A172 (cell line): ENCODE results near the gene MYO7B. TPM values are rescaled to one million over a fixed set of nuclear protein-coding genes. Genes with fewer than 3 reads are reported as not detected.
A peak's percentile ranks its signal among the peaks of the same experiment; 100 is the strongest.
"Not testable (repeated sequence)": the region's sequence is repeated elsewhere in the genome, so short reads cannot be mapped to it uniquely, and the experiment has no call there.

ENCODE experiments used
- DNase-seq: peaks from one replicate; pipeline ENCODE4 v3.0.0-alpha.2; 2015; ENCODE audit warnings: low spot score
- total RNA-seq: library from RNA; depleted of rRNA; stranded (reverse); fragments of >200 nt; shearing (Covaris generic); gene quantifications from 2 replicates; pipeline ENCODE4 v1.2.3, GENCODE V29; 2014

MYO7B gene
- total RNA-seq, 1 experiment from 2014 or later = 6.1 TPM

DNA sequence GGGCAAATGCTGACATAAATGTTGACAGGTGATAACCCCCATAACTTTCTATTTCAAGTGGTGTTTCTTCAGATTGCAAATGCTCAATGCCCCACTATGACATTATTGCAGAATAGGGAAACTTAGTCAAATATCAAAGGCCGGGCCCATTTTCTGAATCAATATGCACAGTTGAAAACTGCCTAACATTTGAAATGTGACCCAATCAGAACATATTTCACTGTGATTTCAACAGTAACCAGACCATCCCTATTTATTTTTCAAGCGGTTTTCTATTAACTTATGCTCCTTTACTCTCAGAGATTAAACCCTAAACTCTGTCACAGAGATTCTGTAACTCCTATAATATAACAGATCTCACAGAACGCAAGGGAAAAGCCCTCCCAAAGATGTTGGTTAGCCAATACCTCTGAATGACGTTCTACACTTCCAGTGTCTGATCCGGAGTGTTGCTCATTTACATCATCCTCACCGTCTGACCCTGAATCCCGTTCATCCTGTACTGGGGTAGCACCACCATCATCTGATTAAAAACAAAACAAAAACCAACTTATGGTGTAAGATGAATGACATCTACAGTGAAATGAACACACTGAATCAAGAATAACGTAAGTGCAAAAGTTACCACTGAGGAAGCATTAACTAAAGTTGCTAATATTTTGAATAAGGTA, 12.1 kb upstream of the MYO7B start:
- DNase-seq = no peak

DNA sequence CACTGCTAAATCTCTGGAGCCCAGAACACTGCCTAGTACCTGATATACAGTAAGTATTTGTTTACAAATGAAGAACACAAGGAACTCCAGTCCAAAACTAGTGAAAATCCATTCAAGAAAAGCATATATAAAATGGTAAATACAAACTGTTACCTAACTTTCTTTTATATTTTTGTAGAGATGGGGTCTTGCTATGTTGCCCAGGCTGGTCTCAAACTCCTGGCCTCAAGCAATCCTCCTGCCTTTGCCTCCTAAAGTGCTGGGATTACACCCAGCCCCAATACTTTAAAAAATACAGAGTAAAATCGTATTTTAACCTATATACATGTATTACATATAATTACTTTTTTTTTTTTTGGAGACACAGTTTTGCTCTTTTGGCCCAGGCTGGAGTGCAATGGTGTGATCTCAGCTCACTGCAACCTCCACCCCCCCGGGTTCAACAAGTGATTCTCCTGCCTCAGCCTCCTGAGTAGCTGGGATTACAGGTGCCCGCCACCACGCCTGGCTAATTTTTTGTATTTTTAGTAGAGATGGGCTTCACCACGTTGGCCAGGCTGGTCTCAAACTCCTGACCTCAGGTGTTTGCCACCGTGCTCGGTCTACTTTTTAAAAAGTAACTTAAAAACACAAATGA, 11.2 kb upstream of the MYO7B start:
- not testable (repeated sequence) for DNase-seq

DNA sequence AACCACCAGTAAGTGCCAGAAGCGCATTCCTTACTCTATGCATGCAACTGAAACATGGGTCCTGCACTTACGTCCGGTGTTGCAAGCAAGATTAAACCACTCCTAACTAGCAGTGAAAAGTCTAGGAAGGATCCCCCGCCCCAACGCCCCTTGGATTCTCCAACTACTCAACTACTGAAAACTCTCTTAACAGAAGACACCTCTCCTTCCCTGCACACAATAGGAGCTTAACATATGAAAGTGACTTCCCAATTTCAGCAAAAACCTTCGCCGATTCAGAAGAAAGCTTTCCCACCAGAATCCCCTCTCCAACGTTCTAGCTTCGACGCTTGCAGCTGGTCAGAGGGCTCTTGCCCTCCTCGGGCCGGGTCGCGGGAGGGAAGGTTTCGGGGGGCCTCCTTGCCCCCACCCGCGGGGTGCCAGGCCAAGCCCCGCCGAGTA, 9.8 kb upstream of the MYO7B start:
- peak; percentile 60 for DNase-seq

DNA sequence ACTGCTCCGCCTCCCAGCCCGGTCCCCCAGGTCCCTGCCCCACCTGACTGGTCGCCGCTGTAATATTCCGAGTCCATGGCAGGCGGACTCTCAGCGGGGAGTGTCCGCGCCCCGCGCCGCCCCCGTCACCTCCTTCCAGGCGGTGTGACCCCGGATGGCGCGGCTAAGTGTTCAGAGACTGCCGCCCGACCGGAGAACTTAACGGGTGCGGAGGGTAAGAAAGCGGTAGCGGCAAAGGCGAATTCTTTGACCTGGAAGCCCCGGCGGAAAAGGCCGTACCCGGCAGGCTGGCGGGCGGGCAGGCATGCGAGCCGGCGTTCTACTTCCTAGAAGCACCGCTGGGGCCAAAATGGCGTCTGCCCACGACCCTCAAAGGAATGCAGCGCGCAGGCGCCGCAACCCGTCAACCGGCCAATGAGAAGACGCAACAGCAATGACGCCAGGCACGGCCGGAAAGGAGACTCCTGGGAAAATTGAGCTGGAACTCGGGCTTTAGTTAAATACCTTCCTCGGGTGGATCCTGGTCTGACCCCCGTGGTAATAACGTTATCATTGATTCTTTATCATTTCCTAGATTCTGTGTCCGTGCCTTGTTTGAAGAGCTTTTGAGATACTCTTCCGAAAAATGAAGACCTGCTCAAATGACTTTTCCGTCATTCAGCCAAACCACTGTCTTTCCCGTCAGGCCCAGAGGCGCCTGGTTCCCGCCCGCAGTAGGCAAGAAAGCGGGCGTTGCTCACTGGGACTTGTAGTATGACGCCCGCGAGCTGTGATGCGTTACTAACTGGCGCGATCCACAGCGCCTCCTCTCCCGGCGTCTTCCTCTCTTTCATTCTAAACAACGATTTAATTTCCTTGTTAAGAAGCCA, 9.1 kb upstream of the MYO7B start, which contains the start of gene IWS1:
TSS of gene IWS1 (minus strand) at position 358 of the 869 bp plus-strand sequence. CDS start at position 77, 281 bp downstream.
- DNase-seq = peak; percentile 96

DNA sequence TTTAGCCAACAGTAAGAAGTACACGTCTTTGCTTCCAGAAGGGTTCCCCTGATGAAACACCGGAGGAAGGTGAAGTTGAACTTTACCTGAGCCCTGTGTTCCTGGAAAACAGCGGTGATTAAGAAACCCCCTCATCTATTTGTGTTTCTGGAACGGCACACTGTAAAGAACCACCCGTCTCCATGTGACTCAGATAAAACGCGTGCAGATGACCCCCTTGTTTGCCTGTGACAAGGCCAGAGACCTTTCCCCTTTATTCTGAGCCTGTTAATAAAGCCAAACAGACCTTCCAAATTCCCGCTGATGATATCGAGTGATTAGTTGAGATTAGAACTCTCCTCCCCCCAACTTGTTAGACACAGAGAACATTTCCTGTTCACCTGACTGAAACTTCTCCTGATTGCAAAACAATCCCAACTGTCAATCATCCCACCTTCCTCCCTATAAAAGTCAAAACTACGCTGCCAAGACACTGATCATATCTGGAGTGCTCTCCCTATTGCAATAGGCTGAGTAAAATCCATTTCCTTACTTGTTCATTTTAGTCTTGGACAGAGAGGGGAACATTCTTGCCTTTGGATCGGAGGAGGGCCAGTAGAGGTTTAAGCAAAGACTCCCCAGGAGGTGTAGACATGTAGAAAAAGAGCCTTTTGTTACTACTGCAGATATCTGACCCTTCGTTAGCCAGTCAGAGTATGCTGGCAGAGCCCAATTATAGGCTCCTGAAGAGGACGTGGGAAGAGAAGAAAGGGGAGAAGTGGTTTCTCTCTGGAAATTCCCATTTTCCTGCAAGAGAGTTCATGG, 8.3 kb upstream of the MYO7B start:
- DNase-seq = no peak

DNA sequence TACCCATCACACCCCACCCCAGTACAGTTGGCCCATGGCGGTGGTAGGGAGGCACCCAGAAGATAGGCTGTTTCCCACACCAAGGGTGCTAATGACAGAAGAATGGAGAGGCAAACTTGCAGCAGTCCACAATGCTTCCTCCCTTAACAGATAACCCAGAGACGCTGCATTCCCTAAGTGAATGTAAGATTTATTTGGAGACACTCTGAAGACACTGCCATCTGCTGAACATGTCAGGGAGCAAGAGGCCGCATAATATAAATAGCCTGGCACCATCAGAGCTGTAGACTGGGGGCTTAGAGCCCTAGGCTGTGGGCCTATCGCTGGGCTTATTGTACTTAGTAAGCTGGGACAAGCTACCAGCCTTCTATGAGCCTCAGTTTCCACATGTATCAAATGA, 7.0 kb upstream of the MYO7B start:
- no peak for DNase-seq

DNA sequence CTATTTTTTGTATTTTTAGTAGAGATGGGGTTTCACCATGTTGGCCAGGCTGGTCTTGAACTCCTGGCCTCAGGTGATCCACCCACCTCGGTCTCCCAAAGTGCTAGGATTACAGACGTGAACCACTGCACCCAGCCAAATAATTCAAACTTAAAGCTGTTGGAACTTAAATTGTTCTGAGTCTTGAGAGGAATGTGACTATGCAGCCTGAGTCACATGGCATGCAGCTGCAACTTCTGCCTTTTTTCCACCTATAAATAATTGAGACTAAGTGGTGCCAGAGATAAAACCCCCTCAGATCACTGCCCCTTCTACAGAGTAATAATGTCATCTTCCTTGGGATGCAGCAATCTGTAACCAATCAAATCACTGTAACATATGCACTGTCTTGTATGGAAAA, 6.1 kb upstream of the MYO7B start:
- DNase-seq = not testable (repeated sequence)

DNA sequence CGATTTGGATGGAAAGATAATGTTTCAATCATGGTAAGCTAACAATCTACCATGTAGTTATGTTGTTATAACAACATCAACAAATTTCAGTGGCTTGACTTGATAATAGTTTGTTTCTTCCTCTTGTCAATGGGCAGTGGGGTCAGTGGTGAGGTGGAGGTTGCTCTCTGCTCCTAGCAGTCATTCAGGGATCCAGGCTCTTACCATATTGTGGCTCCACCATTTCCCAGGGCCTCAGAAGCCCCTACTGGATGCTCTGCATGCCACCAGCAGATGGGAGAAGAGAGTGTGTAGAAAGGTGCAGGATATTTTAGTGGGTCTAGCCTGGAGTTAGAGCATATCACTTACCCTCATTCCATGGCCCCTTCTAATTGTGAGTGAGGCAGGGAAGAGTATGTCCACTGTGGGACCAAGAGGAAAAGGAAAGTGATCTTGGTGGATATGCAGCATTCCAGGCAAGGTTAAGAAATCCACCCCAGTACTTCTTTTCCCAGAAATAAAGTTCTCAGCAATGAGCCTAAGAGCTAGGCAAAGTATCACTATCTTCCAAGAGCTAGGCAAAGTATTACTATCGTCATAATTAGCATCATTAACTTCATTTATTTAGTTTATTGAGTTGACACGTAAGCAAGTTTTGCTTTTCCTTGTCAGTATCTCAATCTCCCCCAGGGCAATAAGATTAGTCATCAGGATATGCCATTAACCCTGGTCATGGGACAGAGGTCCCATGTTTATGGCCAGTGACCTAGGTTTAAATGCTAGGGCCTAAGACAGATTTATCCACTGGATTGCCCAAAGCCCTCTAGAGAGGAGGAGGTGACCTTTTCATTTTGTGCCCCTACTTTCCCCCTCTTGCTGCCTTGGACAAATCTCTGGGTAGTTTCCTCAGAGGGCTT, 5.0 kb upstream of the MYO7B start:
- DNase-seq = no peak

DNA sequence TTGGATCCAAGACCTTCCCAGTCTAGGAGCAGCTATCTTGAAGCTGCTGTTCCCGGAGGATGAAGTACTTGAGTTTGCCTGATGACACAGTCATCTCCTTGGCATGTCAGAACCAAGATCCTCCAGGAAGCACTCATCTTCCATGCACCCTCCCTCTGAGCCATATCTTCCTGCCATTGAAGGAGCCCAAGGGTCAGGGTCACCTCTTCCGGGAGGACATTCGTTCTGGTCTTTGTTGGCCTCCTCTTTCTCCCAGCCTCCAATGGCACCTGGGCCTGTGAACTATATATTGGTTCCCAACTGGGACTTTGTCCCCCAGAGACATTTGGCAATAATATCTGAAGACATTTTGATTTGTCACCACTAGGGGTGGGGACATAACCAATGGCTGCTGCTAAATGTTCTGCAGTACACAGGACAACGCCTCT, 4.2 kb upstream of the MYO7B start:
- peak; percentile 30 for DNase-seq

DNA sequence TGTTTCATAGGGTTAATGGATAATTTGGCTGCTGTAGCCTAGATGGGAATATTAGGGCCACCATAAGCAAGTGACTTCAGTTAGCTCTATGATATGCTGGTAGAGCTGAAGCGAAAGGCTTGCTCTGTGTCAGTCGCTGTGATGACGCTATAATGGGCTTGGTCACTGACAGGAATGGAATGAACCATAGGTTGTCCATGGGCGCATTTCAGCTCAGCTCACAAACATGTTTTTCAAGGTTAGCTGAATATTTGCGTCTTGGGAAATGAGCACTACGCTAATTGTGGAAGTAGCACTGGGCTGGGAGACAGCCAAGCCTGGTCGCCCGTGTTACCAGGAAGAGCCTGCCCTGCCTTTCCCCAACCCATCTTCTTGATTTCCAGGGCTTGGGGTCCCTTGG, 3.2 kb upstream of the MYO7B start:
- DNase-seq = no peak

DNA sequence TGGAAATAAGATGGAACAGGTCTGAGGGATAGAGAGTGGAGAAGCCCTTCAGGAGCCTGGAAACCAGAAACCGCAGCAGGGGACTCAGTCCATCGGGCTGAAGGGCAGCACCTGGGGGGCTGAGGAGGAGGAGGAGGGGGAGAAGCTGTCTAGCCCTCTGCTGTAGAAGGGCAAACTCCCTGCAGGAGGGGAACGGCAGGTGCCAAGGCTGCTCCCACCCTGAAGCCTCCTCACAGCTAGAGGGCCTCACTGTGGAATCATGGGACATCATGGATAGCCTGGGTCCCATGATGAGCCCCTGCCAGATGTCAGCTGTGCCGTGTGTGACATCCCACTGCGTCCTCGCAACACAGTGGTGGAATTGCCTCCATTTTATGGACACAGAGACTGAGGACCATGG, 435 bp downstream of the MYO7B start:
- DNase-seq = no peak

DNA sequence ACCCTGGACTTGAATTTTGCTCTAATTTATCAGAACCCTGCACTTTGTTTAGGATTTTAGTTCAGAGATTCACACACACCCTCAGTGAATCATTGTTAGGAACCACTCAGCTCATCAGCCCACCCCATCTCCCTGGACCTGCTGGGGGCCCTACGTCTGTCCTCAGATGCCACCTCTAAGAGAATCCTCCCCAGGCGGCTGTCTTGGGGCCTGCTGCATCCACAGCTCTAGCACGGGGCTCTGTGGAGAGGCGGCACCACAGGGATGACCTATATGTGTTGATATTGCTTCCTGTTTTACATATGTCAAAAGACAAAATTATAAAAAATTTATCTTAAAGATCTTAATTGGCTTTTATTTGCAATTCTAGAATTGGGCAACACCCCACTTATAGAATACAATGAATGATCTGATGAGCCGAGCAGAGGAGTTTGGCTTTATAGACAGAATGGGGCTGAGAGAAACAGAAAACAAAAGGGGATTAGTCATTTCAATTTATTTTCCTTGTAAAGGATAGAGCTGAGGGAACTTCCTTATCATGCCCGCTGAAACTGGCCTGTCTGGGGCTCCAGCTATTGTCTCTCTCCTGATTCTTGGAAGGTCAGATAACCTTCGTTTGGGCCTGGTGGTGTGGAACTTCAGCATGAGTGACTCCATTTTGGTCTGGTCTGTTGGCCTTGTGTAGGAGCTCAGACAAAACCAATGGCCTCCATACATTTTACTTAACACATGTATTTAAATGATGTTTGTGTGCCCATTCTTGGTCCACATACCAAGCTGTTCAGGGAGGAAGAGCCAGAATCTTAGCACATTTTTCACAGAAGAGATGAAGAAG, 1.4 kb downstream of the MYO7B start:
- DNase-seq = no peak

DNA sequence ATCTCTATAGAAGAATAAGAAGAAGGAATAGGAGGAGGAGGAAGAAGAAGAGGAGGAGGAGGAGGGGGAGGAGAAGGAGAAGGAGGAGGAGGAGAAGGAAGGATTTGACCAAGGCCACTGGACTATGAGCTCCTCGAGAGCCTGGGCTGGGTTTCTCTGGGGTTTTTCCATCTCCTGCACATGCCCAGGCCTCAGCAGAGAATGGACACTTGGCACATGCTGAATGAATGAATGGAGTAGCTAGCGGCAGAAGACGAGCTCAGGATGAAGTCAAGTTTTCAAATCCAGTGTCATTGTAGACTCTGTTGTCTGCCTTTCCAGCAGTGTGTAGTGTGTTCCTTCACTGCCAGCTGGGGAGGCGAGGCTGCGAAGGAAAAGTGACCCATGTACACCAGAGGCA, 2.2 kb downstream of the MYO7B start:
- no peak for DNase-seq

DNA sequence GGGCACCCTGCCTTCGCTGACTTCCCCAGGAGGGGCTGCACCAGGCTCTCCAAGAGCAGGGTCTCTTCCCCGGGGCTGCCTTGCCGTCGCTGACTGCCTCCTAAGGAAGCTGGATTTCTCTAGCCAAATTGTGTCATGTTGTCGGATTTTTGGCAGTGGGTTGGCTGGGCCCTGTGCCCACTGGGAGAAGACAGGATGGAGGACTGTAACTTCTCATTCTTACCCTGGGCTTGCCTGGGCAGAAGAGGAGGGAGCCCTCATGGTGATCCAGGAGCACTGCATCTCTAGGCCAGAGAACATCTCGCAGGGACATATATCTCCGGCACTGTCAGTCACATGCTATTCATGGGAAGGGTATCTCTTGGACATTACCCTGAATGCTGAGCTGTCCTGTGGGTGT, 6.3 kb downstream of the MYO7B start:
- DNase-seq = no peak

DNA sequence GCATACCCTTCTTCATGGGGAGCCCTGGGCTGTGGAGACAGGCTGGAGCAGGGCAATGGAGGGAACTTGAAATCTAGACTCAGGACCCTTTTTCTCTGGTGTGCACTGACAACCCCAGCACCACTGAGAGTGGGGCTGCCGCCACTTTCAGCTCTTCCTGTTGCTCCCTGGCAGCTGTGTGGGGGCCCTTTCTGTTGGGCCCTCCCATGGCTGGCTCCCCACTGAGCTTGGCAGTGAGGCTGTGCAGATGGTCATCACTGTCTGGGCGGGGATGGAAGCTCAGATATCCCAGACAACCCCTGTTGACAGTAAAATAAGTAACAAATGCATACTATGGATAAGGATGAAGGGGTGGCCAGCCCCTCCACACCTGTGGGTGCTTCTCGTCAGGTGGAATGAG, 6.7 kb downstream of the MYO7B start:
- DNase-seq = no peak

DNA sequence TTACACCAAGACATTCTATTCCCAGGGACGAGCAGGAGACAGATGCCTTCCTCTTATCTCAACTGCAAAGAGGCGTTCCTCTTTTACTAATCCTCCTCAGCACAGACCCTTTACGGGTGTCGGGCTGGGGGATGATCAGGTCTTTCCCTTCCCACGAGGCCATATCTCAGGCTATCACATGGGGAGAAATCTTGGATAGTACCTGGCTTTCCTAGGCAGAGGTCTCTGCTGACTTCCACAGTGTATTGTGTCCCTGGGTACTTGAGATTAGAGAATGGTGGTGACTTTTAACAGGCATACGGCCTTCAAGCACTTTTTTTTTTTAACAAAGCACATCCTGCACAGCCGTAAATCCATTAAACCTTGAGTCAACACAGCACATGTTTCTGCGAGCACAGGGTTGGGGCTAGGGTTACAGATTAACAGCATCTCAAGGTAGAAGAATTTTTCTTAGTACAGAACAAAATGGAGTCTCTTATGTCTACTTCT, 7.6 kb downstream of the MYO7B start:
- DNase-seq = not testable (repeated sequence)

DNA sequence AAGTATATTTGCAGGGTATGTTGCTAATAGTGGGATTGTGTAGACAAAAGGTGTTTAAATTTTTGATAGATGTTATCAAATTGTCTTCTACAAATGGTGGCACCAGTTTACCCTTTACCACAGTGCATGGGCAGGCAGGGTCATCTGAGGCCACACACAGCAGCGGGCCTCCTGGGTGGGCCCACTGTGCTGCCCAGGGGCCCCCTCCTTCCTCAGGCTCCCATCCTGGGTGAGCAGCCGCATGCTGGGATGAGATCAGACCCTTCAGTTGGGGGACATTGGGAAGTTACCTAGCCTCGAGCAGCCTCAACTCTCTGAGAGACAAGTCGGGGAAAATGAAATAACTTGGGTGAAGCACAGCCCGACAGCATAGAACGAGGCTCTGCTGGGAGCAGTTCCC, 9.7 kb downstream of the MYO7B start:
- DNase-seq = no peak

DNA sequence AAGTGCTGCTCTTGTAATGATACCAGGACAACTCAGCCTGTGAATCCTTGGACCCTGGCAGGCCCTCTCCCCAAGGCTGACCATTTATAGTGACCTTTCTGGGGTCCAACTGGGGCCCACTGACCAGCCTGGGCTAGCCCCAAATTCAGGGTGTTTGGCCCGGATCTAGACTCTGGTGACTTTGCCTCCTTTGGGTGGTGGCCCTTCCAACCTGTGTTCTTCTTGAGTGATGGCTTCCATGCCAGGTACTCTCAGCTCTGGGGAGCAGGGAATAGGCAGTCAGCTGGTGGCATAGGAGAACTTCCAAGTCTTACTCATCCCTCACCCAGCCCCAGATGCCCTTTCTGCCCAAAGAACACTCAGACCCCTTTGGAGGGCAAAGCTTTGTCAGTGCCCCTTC, 10.3 kb downstream of the MYO7B start:
- no peak for DNase-seq

DNA sequence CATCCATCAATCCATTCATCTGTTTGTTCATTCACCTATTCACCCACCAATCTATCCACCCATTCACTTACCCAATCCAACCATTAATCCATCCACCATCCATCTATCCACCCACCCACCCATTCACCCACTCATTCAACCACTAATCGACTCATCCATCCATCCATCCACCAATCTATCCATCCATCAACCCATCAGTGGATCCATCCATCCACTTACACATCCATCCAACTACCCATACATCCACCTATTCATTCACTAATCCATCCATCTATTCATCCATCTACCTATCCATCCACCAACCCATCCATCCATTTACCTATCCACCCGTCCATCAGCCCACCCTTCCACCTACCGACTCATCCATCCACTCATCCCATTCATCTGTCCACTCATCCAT, 11.3 kb downstream of the MYO7B start:
- DNase-seq = no peak
